ENCODE results near the gene IFI27. TPM values are rescaled to one million over a fixed set of nuclear protein-coding genes. Genes with fewer than 3 reads are reported as not detected.

The IFI27 gene
- total and polyA plus RNA-seq, 2 of the 4 experiments (the other 2 are of a cell fraction) = under 0.01 to 0.60 TPM

DNA sequence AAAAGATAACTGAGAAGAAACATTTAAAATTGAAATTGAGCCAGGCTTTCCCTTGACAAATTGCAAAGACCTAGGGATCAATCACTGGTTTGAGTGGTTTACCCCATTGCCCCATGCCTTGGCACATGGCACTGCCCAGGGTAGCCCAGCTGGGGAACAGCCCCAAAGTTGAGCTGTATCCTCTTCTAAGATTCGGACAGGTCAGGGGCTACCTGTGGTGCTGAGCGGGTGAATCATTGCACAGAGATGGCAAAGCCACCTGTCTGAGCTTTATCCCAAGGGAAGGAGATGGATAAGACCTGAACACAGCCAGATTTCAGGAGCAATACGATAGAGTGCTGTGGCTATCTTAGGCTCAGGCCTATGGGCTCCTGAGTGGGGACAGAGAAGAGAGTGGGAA is 11.9 kb downstream of the IFI27 start:
- POLR2A ChIA-PET (ENCODE audit: unreplicated experiment) = no interaction called here
- Histone ChIP-seq H3K9me1 (ENCODE audit: insufficient read depth, low read length) (peaks cover 5% of the 10 kb centered on the region; the same call in 1 of the 2 replicates), H3K4me3 (ENCODE audit: insufficient read depth, low read depth, low read length) (no peak overlapping the region), H2AK5ac (ENCODE audit: low read depth, low read length) (no peak overlapping the region), H2AFZ (replicated peaks; ENCODE audit: low read length, poor library complexity) (no peak overlapping the region), H3K56ac (ENCODE audit: extremely low read depth, insufficient read depth, low read length) (no peak overlapping the region), H2BK15ac (ENCODE audit: low read depth, low read length) (no peak overlapping the region), H4K20me1 (ENCODE audit: insufficient read depth, low read length) (0 out of 2 replicates have a peak, but pooled peaks cover 2% of the 10 kb centered on the region), H3K4me2 (ENCODE audit: low read depth, low read length) (no peak overlapping the region), H3K14ac (replicated peaks; ENCODE audit: low read depth, low read length) (no peak overlapping the region), H3K27me3 (ENCODE audit: control insufficient read depth, insufficient read depth, low read length) (no peaks in the 10 kb centered on the region), H4K8ac (ENCODE audit: low read depth in 2 of 2, low read length in 2 of 2) (no peak overlapping the region), H3K4me1 (ENCODE audit: control insufficient read depth, insufficient read depth, low read length) (peaks cover 13% of the 10 kb centered on the region), H3K18ac (ENCODE audit: low read depth, low read length) (no peak overlapping the region), H2BK5ac (ENCODE audit: low read depth, low read length, poor library complexity, severe bottlenecking) (no peak overlapping the region), H2AK9ac (replicated peaks; ENCODE audit: low read depth, low read length, poor library complexity) (no peak overlapping the region), H3K36me3 (ENCODE audit: control insufficient read depth, insufficient read depth, low read length) (peaks cover 9% of the 10 kb centered on the region), H3K27ac (ENCODE audit: insufficient read depth, low read length) (no peak overlapping the region), H4K91ac (ENCODE audit: insufficient read depth, low read depth, low read length) (no peak overlapping the region), H3K79me1 (ENCODE audit: low read depth in 1 of 2, low read length in 2 of 2) (no peaks in the 10 kb centered on the region), H2BK20ac (ENCODE audit: low read depth, low read length) (no peak overlapping the region), H3K9me3 (ENCODE audit: control insufficient read depth, insufficient read depth, low read length) (peaks cover 3% of the 10 kb centered on the region), H3K9ac (ENCODE audit: low read depth, low read length) (no peak overlapping the region), H4K5ac (ENCODE audit: low read depth, low read length) (no peak overlapping the region), H3K23ac (ENCODE audit: low read depth, low read length) (no peak overlapping the region), H3K4ac (ENCODE audit: low read depth, low read length) (no peak overlapping the region), H2BK120ac (ENCODE audit: low read depth, low read length) (no peak overlapping the region)
- intact Hi-C loops (cut with micrococcal nuclease) (no loop called here), dilution Hi-C loops (cut with HindIII; ENCODE audit: low sequenced_read_pairs, unreplicated experiment) (no loop called here), in situ Hi-C loops (cut with MboI; ENCODE audit: low sequenced_read_pairs) (no loop called here)
- no TSS peak for BruUV-seq (replicated peaks)
- CTCF ChIA-PET = no interaction called here
- 100% methylated on average over 1 of the region's 3 CpGs; no CpG with 5 or more reads in 1 of the 2 experiments for WGBS, 2 experiments (ENCODE audit: extremely low coverage in 2 of 2, insufficient read length in 1 of 2)
- TF ChIP-seq, protein P1, sequence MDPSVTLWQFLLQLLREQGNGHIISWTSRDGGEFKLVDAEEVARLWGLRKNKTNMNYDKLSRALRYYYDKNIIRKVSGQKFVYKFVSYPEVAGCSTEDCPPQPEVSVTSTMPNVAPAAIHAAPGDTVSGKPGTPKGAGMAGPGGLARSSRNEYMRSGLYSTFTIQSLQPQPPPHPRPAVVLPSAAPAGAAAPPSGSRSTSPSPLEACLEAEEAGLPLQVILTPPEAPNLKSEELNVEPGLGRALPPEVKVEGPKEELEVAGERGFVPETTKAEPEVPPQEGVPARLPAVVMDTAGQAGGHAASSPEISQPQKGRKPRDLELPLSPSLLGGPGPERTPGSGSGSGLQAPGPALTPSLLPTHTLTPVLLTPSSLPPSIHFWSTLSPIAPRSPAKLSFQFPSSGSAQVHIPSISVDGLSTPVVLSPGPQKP (IDR thresholded peaks at IDR 0.05; ENCODE audit: borderline replicate concordance, low read depth, low read length) = no peak
- TF ChIP-seq BHLHE40 (IDR thresholded peaks at IDR 0.05; ENCODE audit: low read depth, low read length) (no peak), RCOR1 (IDR thresholded peaks at IDR 0.05; ENCODE audit: insufficient replicate concordance, low read length) (no peak), MAZ (IDR thresholded peaks at IDR 0.05; ENCODE audit: borderline replicate concordance, low read depth, low read length) (no peak), CEBPB (IDR thresholded peaks at IDR 0.05; ENCODE audit: low read depth, low read length) (no peak), CHD1 (IDR thresholded peaks at IDR 0.05; ENCODE audit: low read depth, low read length) (no peak), MXI1 (IDR thresholded peaks at IDR 0.05; ENCODE audit: borderline replicate concordance, low read depth, low read length) (no peak), RFX5 (IDR thresholded peaks at IDR 0.05; ENCODE audit: low read depth, low read length) (no peak), POLR2A (IDR thresholded peaks at IDR 0.05; ENCODE audit: low read depth, low read length) (no peak)
- ATAC-seq (ENCODE audit: low read depth) (no peak), DNase-seq (no peak)

All from IMR-90 (cell line).